ENCODE data around the gene SRD5A2. TPM values are rescaled to one million over a fixed set of nuclear protein-coding genes. Genes with fewer than 3 reads are reported as not detected.

The SRD5A2 gene
- total RNA-seq, 1 donor from 2014 or later, result not detected

- Mint-ChIP-seq H3K9me3 (peaks cover 4% of the 10 kb centered on the region), H3K4me1 (no peaks in the 10 kb centered on the region), H3K27ac (no peak overlapping the region), H3K27me3 (no peaks in the 10 kb centered on the region), H3K4me3 (no peak overlapping the region), H3K36me3 (ENCODE audit: low read depth) (no peaks in the 10 kb centered on the region)
- DNase-seq, result no peak
- intact Hi-C loops (cut with micrococcal nuclease), result no loop called here
Observed at GRCh38 chr2:31556940-31557339, 23.8 kb downstream of the SRD5A2 start.

GRCh38 chr2:31555967-31556706 lies 24.6 kb downstream of the SRD5A2 start:
- no peak overlapping the region for H3K4me3 Mint-ChIP-seq
- DNase-seq, result no peak
- no peaks in the 10 kb centered on the region for H3K27me3 Mint-ChIP-seq
- intact Hi-C loops (cut with micrococcal nuclease), result no loop called here
- H3K4me1 Mint-ChIP-seq, result no peaks in the 10 kb centered on the region
- H3K27ac Mint-ChIP-seq, result no peak overlapping the region
- no peaks in the 10 kb centered on the region for H3K36me3 Mint-ChIP-seq (ENCODE audit: low read depth)
- peaks cover 4% of the 10 kb centered on the region for H3K9me3 Mint-ChIP-seq

GRCh38 chr2:31553362-31553761 lies 27.4 kb downstream of the SRD5A2 start:
- H3K27ac Mint-ChIP-seq, result no peak overlapping the region
- H3K36me3 Mint-ChIP-seq (ENCODE audit: low read depth), result no peaks in the 10 kb centered on the region
- intact Hi-C loops (cut with micrococcal nuclease), result no loop called here
- no peak for DNase-seq
- H3K4me1 Mint-ChIP-seq, result no peaks in the 10 kb centered on the region
- no peaks in the 10 kb centered on the region for H3K27me3 Mint-ChIP-seq
- H3K9me3 Mint-ChIP-seq, result peaks cover 4% of the 10 kb centered on the region
- no peak overlapping the region for H3K4me3 Mint-ChIP-seq

- Mint-ChIP-seq H3K27me3 (no peaks in the 10 kb centered on the region), H3K27ac (no peak overlapping the region), H3K4me3 (no peak overlapping the region), H3K4me1 (no peaks in the 10 kb centered on the region), H3K36me3 (ENCODE audit: low read depth) (no peaks in the 10 kb centered on the region), H3K9me3 (peaks cover 2% of the 10 kb centered on the region)
- intact Hi-C loops (cut with micrococcal nuclease), result no loop called here
- no peak for DNase-seq
Observed at GRCh38 chr2:31547485-31547884, 33.3 kb downstream of the SRD5A2 start.

- Mint-ChIP-seq H3K36me3 (ENCODE audit: low read depth) (no peaks in the 10 kb centered on the region), H3K9me3 (peaks cover 2% of the 10 kb centered on the region), H3K4me1 (no peaks in the 10 kb centered on the region), H3K27me3 (peaks cover 1% of the 10 kb centered on the region), H3K27ac (no peak overlapping the region), H3K4me3 (no peak overlapping the region)
- intact Hi-C loops (cut with micrococcal nuclease), result no loop called here
- peak; percentile 17 for DNase-seq
Observed at GRCh38 chr2:31541853-31542252, 38.9 kb downstream of the SRD5A2 start.

GRCh38 chr2:31539505-31539904 lies 41.2 kb downstream of the SRD5A2 start:
- Mint-ChIP-seq H3K4me1 (no peaks in the 10 kb centered on the region), H3K4me3 (no peak overlapping the region), H3K36me3 (ENCODE audit: low read depth) (no peaks in the 10 kb centered on the region), H3K9me3 (no peaks in the 10 kb centered on the region), H3K27me3 (peaks cover 1% of the 10 kb centered on the region), H3K27ac (no peak overlapping the region)
- intact Hi-C loops (cut with micrococcal nuclease), result no loop called here
- peak; percentile 13 for DNase-seq

GRCh38 chr2:31535768-31536167 lies 45.0 kb downstream of the SRD5A2 start:
- Mint-ChIP-seq H3K9me3 (no peaks in the 10 kb centered on the region), H3K27me3 (no peaks in the 10 kb centered on the region), H3K27ac (no peak overlapping the region), H3K4me1 (no peaks in the 10 kb centered on the region), H3K4me3 (no peak overlapping the region), H3K36me3 (ENCODE audit: low read depth) (no peaks in the 10 kb centered on the region)
- intact Hi-C loops (cut with micrococcal nuclease), result no loop called here
- peak; percentile 9 for DNase-seq

- Mint-ChIP-seq H3K36me3 (ENCODE audit: low read depth) (no peaks in the 10 kb centered on the region), H3K4me3 (no peak overlapping the region), H3K27ac (no peak overlapping the region), H3K9me3 (no peaks in the 10 kb centered on the region), H3K4me1 (no peaks in the 10 kb centered on the region), H3K27me3 (no peaks in the 10 kb centered on the region)
- intact Hi-C loops (cut with micrococcal nuclease), result no loop called here
- peak; percentile 12 for DNase-seq
Observed at GRCh38 chr2:31534636-31535035, 46.1 kb downstream of the SRD5A2 start.

- DNase-seq, result peak; percentile 34
- Mint-ChIP-seq H3K36me3 (ENCODE audit: low read depth) (no peaks in the 10 kb centered on the region), H3K4me3 (no peak overlapping the region), H3K27ac (no peak overlapping the region), H3K27me3 (no peaks in the 10 kb centered on the region), H3K9me3 (no peaks in the 10 kb centered on the region), H3K4me1 (no peaks in the 10 kb centered on the region)
- intact Hi-C loops (cut with micrococcal nuclease), result no loop called here
Observed at GRCh38 chr2:31533036-31533435, 47.7 kb downstream of the SRD5A2 start.

- peak; percentile 46 for DNase-seq
- no peaks in the 10 kb centered on the region for H3K36me3 Mint-ChIP-seq (ENCODE audit: low read depth)
- intact Hi-C loops (cut with micrococcal nuclease), result no loop called here
- no peaks in the 10 kb centered on the region for H3K27me3 Mint-ChIP-seq
- no peaks in the 10 kb centered on the region for H3K4me1 Mint-ChIP-seq
- no peak overlapping the region for H3K27ac Mint-ChIP-seq
- no peak overlapping the region for H3K4me3 Mint-ChIP-seq
- H3K9me3 Mint-ChIP-seq, result no peaks in the 10 kb centered on the region
Observed at GRCh38 chr2:31531101-31531500, 49.6 kb downstream of the SRD5A2 start.

- Mint-ChIP-seq H3K27ac (no peak overlapping the region), H3K9me3 (no peaks in the 10 kb centered on the region), H3K27me3 (peaks cover 2% of the 10 kb centered on the region), H3K4me3 (no peak overlapping the region), H3K4me1 (no peaks in the 10 kb centered on the region), H3K36me3 (ENCODE audit: low read depth) (no peaks in the 10 kb centered on the region)
- intact Hi-C loops (cut with micrococcal nuclease), result loop anchor here (10.0 kb wide), 1 partner anchor 1364 kb away; no protein-coding TSS in a partner anchor
- no peak for DNase-seq
Observed at GRCh38 chr2:31529256-31529655, 51.5 kb downstream of the SRD5A2 start.

GRCh38 chr2:31528823-31529222 lies 51.9 kb downstream of the SRD5A2 start:
- peak; percentile 24 for DNase-seq
- Mint-ChIP-seq H3K36me3 (ENCODE audit: low read depth) (no peaks in the 10 kb centered on the region), H3K4me3 (no peak overlapping the region), H3K27ac (no peak overlapping the region), H3K27me3 (peaks cover 2% of the 10 kb centered on the region), H3K9me3 (no peaks in the 10 kb centered on the region), H3K4me1 (no peaks in the 10 kb centered on the region)
- intact Hi-C loops (cut with micrococcal nuclease), result loop anchor here (10.0 kb wide), 1 partner anchor 1364 kb away; no protein-coding TSS in a partner anchor

GRCh38 chr2:31526946-31527732 lies 53.6 kb downstream of the SRD5A2 start:
- H3K4me3 Mint-ChIP-seq, result no peak overlapping the region
- DNase-seq, result peak; percentile 43
- peaks cover 4% of the 10 kb centered on the region for H3K27me3 Mint-ChIP-seq
- H3K27ac Mint-ChIP-seq, result no peak overlapping the region
- intact Hi-C loops (cut with micrococcal nuclease), result loop anchor here (10.0 kb wide), 1 partner anchor 1362 kb away; no protein-coding TSS in a partner anchor
- no peaks in the 10 kb centered on the region for H3K4me1 Mint-ChIP-seq
- H3K36me3 Mint-ChIP-seq (ENCODE audit: low read depth), result no peaks in the 10 kb centered on the region
- no peaks in the 10 kb centered on the region for H3K9me3 Mint-ChIP-seq

- Mint-ChIP-seq H3K27ac (no peak overlapping the region), H3K4me3 (no peak overlapping the region)
- intact Hi-C loops (cut with micrococcal nuclease), result loop anchor here (10.0 kb wide), 1 partner anchor 1361 kb away; no protein-coding TSS in a partner anchor
Observed at GRCh38 chr2:31525876-31526275, 54.9 kb downstream of the SRD5A2 start.

More at GRCh38 chr2:31525876-31526275, 54.9 kb downstream of the SRD5A2 start:
- no peaks in the 10 kb centered on the region for H3K36me3 Mint-ChIP-seq (ENCODE audit: low read depth)
- H3K9me3 Mint-ChIP-seq, result no peaks in the 10 kb centered on the region
- H3K27me3 Mint-ChIP-seq, result peaks cover 4% of the 10 kb centered on the region
- peak; percentile 31 for DNase-seq
- no peaks in the 10 kb centered on the region for H3K4me1 Mint-ChIP-seq

Measured in activated CD4-positive, alpha-beta T cell treated with anti-CD3 and anti-CD28 coated beads, Interleukin-2, amount 10 ng/mL, durations not matched to agents 24 days and 14 days (primary cell).